ENCODE results near the gene RHEB. TPM values are rescaled to one million over a fixed set of nuclear protein-coding genes. Genes with fewer than 3 reads are reported as not detected.

RHEB gene
- total RNA-seq, 1 donor from 2014 or later: 68.6 TPM

DNA sequence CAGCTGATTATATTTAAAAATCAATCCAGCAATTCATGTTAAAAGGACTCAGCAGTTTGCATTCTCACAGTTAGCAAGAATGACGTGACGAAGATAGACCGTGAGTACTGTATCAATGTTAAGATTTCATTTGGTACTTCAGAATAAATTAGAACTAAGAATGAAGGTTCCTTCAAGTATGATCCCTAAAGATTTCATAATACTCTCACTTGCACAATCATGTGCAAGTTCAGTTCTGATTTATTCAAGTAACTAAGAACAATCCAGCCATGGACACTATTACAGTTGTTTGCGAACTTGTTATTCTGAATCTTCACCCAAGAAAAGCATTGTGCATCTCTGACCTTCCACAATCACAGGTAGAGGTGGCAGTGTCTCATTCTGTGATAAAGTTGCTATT is 7.7 kb downstream of the RHEB start:
- peaks cover 11 to 46% of the 10 kb centered on the region in 2 donors for H3K4me1 ChIP-seq
- no peaks in the 10 kb centered on the region for H3K27me3 ChIP-seq
- intact Hi-C loops (cut with DNase I): loop anchor here (10.0 kb wide), 1 partner anchor 363 kb away; the partner anchor contains the start of gene PRKAG2
- DNase-seq (ENCODE audit: low spot score in 2 of 2): no peak
- H3K4me3 ChIP-seq: no peak overlapping the region
- no peaks in the 10 kb centered on the region for H3K36me3 ChIP-seq
- H3K27ac ChIP-seq: no peak overlapping the region
- TF ChIP-seq, protein P1, sequence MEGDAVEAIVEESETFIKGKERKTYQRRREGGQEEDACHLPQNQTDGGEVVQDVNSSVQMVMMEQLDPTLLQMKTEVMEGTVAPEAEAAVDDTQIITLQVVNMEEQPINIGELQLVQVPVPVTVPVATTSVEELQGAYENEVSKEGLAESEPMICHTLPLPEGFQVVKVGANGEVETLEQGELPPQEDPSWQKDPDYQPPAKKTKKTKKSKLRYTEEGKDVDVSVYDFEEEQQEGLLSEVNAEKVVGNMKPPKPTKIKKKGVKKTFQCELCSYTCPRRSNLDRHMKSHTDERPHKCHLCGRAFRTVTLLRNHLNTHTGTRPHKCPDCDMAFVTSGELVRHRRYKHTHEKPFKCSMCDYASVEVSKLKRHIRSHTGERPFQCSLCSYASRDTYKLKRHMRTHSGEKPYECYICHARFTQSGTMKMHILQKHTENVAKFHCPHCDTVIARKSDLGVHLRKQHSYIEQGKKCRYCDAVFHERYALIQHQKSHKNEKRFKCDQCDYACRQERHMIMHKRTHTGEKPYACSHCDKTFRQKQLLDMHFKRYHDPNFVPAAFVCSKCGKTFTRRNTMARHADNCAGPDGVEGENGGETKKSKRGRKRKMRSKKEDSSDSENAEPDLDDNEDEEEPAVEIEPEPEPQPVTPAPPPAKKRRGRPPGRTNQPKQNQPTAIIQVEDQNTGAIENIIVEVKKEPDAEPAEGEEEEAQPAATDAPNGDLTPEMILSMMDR (IDR thresholded peaks at IDR 0.05): no peak
- no peaks in the 10 kb centered on the region for H3K9me3 ChIP-seq

DNA sequence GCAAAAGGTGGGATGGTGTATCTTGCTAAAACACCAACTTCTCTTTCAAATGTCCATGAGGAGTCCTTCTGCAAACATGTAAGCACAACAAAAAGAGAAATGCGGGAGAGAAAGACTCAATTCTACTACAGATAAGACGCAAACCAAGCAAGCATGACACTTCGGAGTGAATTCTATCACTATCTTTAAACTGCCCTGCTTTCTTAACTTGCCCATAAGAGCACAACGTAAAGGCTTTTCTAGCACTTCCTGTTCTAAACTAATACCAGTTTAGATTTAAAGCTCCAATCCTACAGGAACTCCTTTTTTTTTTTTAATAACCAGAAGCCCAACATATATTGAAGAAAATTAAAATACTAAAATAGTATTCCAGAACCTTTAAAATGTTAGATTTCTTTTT is 8.4 kb downstream of the RHEB start:
- H3K36me3 ChIP-seq: no peaks in the 10 kb centered on the region
- intact Hi-C loops (cut with DNase I): loop anchor here (10.0 kb wide), 1 partner anchor 364 kb away; the partner anchor contains the start of gene PRKAG2
- no peak for DNase-seq (ENCODE audit: low spot score in 2 of 2)
- H3K9me3 ChIP-seq: no peaks in the 10 kb centered on the region
- no peaks in the 10 kb centered on the region for H3K27me3 ChIP-seq
- H3K4me3 ChIP-seq: no peak overlapping the region
- TF ChIP-seq, protein P1 (IDR thresholded peaks at IDR 0.05): no peak
- peaks cover 11 to 46% of the 10 kb centered on the region in 2 donors for H3K4me1 ChIP-seq
- H3K27ac ChIP-seq: no peak overlapping the region

DNA sequence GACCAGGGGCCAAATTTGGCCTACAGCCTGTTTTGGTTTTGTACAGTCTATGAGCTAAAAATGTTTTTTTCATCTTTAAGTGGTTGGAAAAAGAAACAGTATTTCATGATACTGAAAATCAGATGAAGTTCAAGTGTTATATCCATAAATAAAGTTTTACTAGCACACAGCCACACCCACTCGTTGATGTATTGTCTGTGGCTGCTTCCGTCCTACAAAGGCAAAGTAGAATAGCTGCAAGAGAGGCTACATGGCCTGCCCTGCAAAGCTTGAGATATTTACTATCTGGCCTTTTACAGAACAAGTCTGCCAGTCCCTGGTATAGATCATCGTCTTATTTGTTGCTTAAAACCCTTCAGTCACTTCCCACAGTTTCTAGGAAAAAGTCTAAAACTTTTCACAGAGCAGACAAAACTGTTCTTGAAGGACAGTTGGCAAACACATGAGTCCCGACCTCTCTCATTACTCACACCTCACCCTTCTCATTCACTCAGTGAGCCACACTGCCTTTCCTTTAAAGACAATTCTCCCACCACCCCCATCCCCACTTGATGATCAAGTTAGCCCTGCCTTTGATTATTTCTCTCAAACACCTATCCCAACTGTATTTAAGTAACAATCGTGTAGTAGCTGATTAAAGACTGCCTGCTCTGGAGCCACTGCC is 9.9 kb downstream of the RHEB start:
- H3K27ac ChIP-seq: peak overlapping the region; percentile 38 to 55
- peaks cover 11 to 40% of the 10 kb centered on the region in 2 donors for H3K4me1 ChIP-seq
- no peaks in the 10 kb centered on the region for H3K36me3 ChIP-seq
- H3K27me3 ChIP-seq: no peaks in the 10 kb centered on the region
- no peak for DNase-seq (ENCODE audit: low spot score in 2 of 2)
- no peak overlapping the region for H3K4me3 ChIP-seq
- no peaks in the 10 kb centered on the region for H3K9me3 ChIP-seq
- TF ChIP-seq, protein P1 (IDR thresholded peaks at IDR 0.05): no peak
- intact Hi-C loops (cut with DNase I): loop anchor here (10.0 kb wide), 2 partner anchors 265 to 365 kb away; partner anchors contain the start of genes PRKAG2 and SMARCD3

DNA sequence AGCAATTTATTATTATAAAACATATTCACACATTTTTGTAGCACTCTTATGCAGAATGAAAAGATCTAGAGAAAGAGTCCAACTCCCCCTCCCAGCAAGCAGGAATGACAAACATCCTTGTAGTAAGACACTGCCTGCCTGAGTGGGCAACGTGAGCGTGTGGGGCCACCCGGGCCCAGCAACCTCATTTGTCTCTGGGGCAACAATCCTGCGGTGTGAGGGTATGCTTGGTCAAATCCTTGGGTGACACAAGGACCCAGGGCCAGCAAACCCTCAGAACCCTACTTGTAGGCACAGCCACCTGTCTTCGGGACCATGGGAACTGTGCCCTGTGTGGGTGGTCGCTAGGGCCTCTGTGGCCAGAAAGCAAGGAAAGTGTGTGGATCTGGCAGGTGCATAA is 10.7 kb downstream of the RHEB start:
- H3K36me3 ChIP-seq: no peaks in the 10 kb centered on the region
- H3K9me3 ChIP-seq: no peaks in the 10 kb centered on the region
- H3K4me3 ChIP-seq: no peak overlapping the region
- intact Hi-C loops (cut with DNase I): loop anchor here (10.0 kb wide), 1 partner anchor 264 kb away; the partner anchor contains the start of gene SMARCD3
- TF ChIP-seq, protein P1 (IDR thresholded peaks at IDR 0.05): no peak
- H3K4me1 ChIP-seq: peaks cover 11 to 45% of the 10 kb centered on the region in 2 donors
- peak overlapping the region; percentile 38 to 55 for H3K27ac ChIP-seq
- no peaks in the 10 kb centered on the region for H3K27me3 ChIP-seq
- no peak for DNase-seq (ENCODE audit: low spot score in 2 of 2)

DNA sequence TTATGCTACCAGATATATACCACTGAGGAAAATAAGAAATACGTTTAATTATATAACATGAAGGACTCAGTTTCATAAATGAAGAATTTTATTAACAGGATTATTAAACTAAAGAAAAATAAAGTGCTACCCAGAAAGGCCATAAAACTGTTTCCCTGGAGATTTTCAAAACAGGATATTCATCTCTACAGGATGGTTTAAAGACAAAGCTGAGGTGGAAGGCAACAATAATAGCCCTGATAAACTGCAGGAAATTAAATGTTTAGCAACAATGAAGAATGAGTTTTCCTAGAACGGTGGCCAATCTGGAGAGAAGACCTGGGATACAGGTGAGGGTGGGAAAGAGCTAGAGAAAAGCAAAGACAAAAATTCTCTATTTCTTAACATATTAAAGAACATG is 11.9 kb downstream of the RHEB start:
- Histone ChIP-seq H3K9me3 (no peaks in the 10 kb centered on the region), H3K4me1 (peaks cover 11 to 53% of the 10 kb centered on the region in 2 donors), H3K36me3 (no peaks in the 10 kb centered on the region), H3K27me3 (no peaks in the 10 kb centered on the region), H3K4me3 (no peak overlapping the region), H3K27ac (peak overlapping the region in 1 of 2 donors; percentile 11)
- no peak for DNase-seq (ENCODE audit: low spot score in 2 of 2)
- TF ChIP-seq, protein P1 (IDR thresholded peaks at IDR 0.05): no peak
- intact Hi-C loops (cut with DNase I): loop anchor here (10.0 kb wide), 1 partner anchor 263 kb away; the partner anchor contains the start of gene SMARCD3
